Suppressor macrophage (primary cell): Measurements from ENCODE around the gene ARAP1.

ENCODE experiments used
- DNase-seq, 4 experiments: peaks; one replicate each; pipeline ENCODE4 v3.0.0-alpha.2; 2020 to 2022

ARAP1 gene

GRCh38 chr11:72682238-72682857, 69.9 kb downstream of the ARAP1 start:
- DNase-seq: no peak

GRCh38 chr11:72681226-72682153, 70.7 kb downstream of the ARAP1 start:
- peak in 1 of 4 experiments; percentile 28 for DNase-seq

DNA sequence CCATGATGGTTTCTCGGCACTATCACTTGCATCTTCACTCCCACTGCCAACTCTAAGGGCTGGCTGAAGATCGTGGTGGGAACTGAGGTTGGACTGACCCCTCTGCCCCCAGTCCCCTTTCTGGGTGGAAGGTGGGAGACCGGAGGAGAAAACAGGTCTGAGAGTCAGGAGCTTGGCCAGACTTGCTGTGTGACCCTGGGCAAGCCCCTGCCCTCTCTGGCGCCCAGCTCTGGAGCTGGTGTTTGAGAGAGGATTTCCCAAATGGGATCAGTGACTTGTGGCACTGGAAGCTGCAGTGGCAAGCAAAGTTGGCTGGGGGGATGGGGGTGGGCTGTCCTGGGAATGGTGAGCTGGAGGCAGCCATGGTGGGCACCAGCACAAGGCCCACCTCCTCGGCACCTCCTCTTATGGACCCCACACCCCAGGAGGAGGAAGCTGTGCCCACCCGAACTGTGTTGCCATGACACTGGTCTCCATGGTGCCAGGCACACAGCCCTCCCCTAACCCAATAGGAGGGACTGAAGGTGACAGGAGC, 71.5 kb downstream of the ARAP1 start:
- DNase-seq: peak in 1 of 4 experiments; percentile 17

GRCh38 chr11:72679869-72680268, 72.3 kb downstream of the ARAP1 start:
- no peak for DNase-seq

- DNase-seq: peak in 1 of 4 experiments; percentile 21
Measured at GRCh38 chr11:72678524-72678923, 73.7 kb downstream of the ARAP1 start.

- peak; percentile 65 to 83 (median 71) for DNase-seq
Measured at GRCh38 chr11:72676861-72677341, 75.3 kb downstream of the ARAP1 start.

DNA sequence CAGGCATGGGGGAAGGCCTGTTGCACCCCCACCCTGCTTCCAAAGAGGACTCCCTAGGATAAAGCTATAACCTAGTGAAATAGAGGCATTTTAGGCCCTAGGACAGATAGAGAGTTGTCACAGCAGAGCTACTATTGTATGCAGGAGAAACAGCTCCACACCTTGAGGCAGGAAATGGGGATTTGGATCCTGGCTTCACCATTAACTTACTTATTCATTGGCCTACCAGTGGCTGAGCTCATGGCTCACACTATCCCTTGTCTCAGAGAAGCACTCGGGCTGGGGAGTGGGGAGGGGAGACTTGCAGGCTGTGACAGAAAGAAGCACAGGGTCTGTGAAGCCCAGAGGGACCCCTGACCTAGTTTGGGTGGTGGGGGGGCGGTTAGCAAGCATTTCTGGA, 77.0 kb downstream of the ARAP1 start:
- DNase-seq: no peak

- peak in 1 of 4 experiments; percentile 26 for DNase-seq
Measured at GRCh38 chr11:72673943-72674828, 78.0 kb downstream of the ARAP1 start, which contains the start of gene PDE2A. TSS of gene PDE2A (minus strand) at chr11:72674422. CDS start at chr11:72674207, 215 bp downstream.

DNA sequence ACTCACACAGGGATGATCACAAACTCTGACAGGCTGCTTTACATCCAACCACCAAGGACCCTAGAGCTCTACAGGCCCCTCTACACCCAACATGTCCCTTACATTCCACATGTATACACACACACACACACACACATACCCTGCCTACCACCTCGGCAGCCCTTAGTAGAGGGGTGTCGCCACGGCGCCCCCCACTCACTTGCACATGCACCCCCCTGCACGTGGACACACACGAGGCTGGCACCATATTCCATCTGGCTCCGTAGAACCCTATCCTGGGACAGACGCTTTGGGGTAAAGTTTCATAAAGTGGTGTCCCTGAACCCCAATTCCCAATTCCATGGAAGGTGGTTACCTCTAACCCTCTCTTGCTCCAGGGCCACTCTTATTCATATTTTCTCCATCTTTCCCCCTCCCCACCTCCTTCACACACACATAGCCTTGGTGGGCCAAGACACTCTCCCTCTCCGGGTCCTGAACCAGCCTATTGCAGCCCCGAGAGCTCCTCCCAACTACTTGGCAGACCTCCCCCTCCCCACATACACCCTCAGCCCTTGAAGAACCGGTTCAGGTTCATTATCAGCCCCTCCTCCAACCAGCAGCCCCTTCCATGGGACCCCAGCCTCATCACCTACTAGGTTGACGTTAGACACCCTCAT, 78.8 kb downstream of the ARAP1 start:
- no peak for DNase-seq

- DNase-seq: peak in 3 of 4 experiments; percentile 37 to 53 (median 41)
Measured at GRCh38 chr11:72672597-72673238, 79.5 kb downstream of the ARAP1 start.

DNA sequence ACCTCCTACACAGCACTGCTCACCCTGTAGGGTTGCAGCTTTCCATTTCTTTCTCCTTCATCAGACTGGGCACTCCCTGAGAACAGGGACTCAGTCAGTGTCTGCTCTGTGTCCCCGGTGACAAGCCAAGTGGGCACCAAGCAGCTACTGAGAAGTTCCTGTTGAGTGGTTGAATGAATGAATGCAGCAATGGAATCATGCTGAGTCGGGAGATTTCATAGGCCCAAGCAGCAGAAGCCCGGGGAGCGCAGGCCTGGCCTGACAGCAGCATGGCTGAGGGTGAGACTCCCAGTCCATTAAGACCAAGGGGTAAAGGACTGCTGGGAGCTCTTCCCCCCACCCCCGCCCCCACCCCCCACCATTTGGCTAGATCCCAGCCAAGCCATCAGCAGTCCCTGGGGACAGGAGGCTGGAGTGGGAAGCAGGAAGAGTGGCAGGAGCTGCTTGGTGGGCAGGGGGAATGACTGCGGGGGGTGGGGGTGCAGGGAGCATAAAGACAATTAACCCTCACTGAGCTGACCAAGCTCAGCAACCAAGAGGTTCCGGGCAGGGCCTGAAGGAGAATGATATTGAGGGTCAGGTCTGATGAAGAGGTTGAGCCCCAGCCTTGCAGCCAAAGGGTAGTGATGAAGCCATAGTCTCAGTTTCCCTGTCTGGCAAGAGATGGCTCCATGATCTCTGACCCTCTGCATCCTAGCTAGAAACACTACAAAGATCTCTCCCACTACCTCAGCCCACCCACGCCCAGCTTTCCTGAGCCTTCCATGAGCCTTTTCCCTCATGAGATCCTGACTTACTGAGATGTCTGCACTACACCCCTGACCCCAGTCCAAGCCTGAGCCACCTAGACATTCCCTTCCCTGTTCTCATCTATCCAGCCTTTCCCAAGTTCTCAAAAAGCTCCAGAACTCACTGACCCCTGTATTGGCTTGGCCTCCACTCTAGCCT, 80.8 kb downstream of the ARAP1 start:
- peak in 1 of 4 experiments; percentile 22 for DNase-seq

DNA sequence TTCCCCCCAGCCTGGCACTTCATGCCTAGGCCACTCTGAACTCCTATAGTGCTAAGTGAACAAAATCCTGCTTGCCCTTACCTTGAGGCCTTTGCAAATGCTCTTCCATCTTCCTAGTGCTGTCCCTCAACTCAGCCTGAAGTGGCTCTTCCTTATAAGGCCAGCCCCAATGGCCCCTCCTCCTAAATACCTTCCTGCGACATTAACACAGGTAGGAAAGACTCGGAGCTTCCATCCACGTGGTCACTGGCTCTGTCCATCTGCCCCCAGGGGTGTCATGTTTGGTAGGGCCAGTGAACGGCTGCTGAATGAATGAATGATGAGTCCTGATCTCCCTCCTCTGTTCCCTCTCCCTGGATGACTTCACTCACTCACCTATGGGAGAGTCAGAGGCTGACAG, 82.2 kb downstream of the ARAP1 start:
- DNase-seq: no peak

GRCh38 chr11:72669527-72669926, 82.7 kb downstream of the ARAP1 start:
- DNase-seq: no peak

GRCh38 chr11:72668629-72669347, 83.4 kb downstream of the ARAP1 start:
- DNase-seq: no peak

DNA sequence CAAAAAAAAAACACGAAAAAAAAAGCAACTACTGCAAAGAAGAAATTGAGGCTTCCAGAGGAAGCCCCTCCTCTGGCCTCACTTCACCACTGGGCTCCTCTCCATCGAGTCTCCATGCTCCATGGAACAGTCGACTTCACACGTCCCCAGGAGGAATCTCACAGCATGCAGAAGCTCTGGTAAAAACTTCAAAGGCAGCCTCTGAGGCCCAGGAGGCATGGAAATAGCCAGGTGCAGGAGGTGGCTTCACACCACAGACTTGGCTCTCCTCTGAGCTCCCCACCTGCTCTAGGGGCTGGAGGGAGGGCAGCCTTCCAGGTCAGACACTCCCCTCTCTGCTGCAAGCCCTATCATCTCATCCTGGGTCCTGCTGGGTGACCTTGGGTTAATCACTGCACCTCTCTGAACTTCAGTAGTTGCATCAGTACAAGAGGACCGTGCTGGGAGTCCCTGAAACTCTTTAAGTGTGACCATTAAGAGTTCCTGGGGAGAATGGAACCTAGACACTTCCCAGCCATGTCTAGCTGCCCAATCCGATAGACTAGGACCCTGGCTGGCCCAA, 86.2 kb downstream of the ARAP1 start:
- no peak for DNase-seq

DNA sequence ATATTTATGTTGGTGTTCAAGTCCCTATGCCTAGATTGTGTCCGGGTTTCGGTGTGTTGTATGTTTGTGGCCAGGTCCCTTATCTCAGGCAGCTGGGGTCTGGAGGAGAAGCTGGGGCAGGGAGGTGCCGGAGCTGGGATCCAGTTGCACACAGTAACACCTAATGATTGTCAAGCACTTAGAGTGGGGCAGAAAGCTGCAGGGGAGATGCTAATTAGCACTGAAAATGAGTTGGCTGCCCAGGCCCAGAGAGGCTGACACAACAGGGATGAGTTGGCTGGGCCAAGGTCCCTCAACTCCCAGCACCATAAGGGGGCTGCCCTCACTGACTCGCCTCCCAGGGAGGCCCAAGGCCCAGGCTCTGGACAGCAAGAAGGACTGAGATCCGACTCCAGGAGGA, 90.2 kb downstream of the ARAP1 start:
- DNase-seq: no peak

DNA sequence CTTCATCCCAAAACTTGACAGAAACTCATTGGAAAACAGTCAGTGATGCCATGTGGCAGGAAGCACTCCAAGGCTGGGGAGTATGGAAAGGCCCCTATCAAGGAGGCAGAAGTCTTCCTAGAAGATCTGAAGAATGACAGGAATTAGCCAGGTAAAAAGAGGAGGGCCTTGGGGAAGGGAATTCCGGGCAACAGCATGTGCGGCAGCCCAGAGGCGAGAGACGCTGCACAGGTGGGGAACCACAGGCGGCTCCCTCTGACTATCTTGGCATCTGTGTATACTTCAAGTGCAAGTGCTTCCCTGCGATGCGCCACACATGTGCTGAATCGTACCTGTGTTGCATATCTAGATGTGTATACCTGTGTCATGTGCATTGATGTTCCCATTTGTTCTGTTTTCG, 90.7 kb downstream of the ARAP1 start:
- DNase-seq: no peak

DNA sequence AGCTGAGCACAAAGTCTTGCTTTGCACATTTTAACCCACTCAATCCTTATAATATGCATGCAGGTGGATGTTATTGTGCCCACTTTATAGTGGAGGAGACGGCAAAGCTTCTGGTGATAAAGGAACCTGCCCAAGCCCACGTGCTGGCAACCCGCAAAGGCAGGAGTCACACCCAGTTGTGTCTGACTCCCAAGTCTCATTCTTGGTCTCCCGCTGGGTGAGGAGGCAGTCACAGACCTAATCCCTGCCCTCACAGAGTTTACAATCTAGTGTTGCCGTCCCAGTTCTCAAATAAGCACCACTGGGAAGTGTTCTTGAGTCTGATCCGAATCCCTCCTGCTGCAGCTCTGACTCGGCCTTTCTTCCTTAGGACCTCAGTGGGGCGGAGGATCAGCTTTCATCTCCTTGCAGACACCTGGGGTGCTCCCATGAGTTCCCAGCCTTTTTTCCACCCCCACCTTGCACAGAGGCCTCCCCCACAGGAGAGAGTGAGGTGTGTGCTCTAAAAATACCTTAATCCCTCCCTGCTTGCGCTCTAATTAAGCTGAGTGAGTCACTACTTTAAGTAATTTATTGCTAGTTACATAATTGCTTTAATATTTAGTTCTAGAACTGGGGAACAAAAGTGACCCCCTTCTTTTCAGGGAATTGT, 93.1 kb downstream of the ARAP1 start:
- DNase-seq: no peak
